Activated CD8-positive, alpha-beta T cell treated with anti-CD3 and anti-CD28 coated beads for 36 hours (primary cell): ENCODE results near the gene SHLD1. TPM values are rescaled to one million over a fixed set of nuclear protein-coding genes. Genes with fewer than 3 reads are reported as not detected.
A peak's percentile ranks its signal among the peaks of the same experiment; 100 is the strongest.

Experiments
- ATAC-seq: fragments of 200-7000 bp; cut with Tn5 transposase; one replicate; pipeline ENCODE4 v1.10.0; 2021; ENCODE audit warnings: mild to moderate bottlenecking, moderate library complexity
- CTCF ChIA-PET: fragments of 350-600 bp; sonication (Branson Sonifier 250); formaldehyde crosslinking; loops from one replicate; lab custom pipeline; 2021; ENCODE audit warnings: antibody characterized with exemption; lab: Charles Lee
- POLR2A ChIA-PET: fragments of 350-600 bp; sonication (Branson Sonifier 250); formaldehyde crosslinking; loops from one replicate; lab custom pipeline; 2021; ENCODE audit warnings: antibody characterized with exemption; lab: Charles Lee
- DNase-seq: peaks from one replicate; pipeline ENCODE4 v3.0.0-alpha.2; 2020
- H3K27ac Mint-ChIP-seq: one replicate; pipeline ENCODE4 v1.8.0; 2021; ENCODE audit warnings: mild to moderate bottlenecking, mixed read lengths
- H3K27me3 Mint-ChIP-seq: one replicate; pipeline ENCODE4 v1.8.0; 2021; ENCODE audit warnings: mixed read lengths
- H3K36me3 Mint-ChIP-seq: one replicate; pipeline ENCODE4 v1.8.0; 2021; ENCODE audit warnings: low read depth, mixed read lengths
- H3K4me1 Mint-ChIP-seq: one replicate; pipeline ENCODE4 v1.8.0; 2021; ENCODE audit warnings: low read depth, mixed read lengths
- H3K4me3 Mint-ChIP-seq: one replicate; pipeline ENCODE4 v1.8.0; 2021; ENCODE audit warnings: mild to moderate bottlenecking, moderate library complexity, mixed read lengths
- H3K9me3 Mint-ChIP-seq: one replicate; pipeline ENCODE4 v1.8.0; 2021; ENCODE audit warnings: mixed read lengths
- intact Hi-C: fragments of 100-400 bp; cut with micrococcal nuclease; formaldehyde crosslinking; loops from one replicate; pipeline ENCODE4 v1.10.0; 2022
- total RNA-seq, 2 experiments: library from RNA; stranded (reverse); gene quantifications; one replicate each; pipeline ENCODE4 v1.2.3, GENCODE V29; 2021
- TF ChIP-seq, protein P1 (sequence below): fragments of 200-600 bp; IDR thresholded peaks from one replicate; pipeline ENCODE4 v1.8.0; 2022; ENCODE audit warnings: antibody characterized with exemption, mild to moderate bottlenecking

SHLD1 gene
- total RNA-seq, 2 experiments from 2014 or later = 6.5 to 6.9 TPM

DNA sequence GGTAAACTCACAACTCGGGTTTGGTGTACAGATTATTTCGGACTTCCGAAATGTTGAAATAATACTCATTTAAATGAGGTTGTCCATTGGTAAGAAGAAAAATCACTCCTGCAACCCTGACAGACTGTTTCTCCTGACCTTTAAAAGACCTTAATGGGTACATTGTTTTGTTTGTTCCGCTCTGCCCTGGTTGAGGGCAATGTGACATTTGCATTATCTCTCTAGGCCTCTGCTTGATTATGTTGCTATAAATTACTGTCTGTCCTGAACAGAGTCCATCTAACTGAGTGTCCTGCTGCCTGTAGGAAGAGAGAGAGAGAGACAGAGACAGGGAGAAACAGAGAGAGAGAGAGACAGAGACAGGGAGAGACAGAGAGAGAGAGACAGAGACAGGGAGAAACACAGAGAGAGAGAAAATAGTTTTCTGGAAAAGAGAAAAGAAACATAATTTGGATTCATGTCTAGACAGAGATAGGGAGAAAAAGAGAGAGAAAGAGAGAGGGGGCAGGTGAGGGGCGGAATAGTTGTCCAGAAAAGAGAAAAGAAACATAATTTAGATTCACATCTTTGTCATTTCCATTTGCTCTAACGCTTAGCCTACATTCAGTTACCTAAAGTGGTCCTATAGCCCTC is 83.2 kb downstream of the SHLD1 start:
- H3K27me3 Mint-ChIP-seq = no peaks in the 10 kb centered on the region
- no peak for DNase-seq
- H3K36me3 Mint-ChIP-seq = peaks cover 6% of the 10 kb centered on the region
- no peak overlapping the region for H3K4me3 Mint-ChIP-seq
- TF ChIP-seq, protein P1, sequence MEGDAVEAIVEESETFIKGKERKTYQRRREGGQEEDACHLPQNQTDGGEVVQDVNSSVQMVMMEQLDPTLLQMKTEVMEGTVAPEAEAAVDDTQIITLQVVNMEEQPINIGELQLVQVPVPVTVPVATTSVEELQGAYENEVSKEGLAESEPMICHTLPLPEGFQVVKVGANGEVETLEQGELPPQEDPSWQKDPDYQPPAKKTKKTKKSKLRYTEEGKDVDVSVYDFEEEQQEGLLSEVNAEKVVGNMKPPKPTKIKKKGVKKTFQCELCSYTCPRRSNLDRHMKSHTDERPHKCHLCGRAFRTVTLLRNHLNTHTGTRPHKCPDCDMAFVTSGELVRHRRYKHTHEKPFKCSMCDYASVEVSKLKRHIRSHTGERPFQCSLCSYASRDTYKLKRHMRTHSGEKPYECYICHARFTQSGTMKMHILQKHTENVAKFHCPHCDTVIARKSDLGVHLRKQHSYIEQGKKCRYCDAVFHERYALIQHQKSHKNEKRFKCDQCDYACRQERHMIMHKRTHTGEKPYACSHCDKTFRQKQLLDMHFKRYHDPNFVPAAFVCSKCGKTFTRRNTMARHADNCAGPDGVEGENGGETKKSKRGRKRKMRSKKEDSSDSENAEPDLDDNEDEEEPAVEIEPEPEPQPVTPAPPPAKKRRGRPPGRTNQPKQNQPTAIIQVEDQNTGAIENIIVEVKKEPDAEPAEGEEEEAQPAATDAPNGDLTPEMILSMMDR = no peak
- ATAC-seq = no peak
- CTCF ChIA-PET = interaction anchor here (0.7 kb wide), 1 partner anchor 609 kb away, joined by 3 read pairs; no protein-coding TSS in a partner anchor
- POLR2A ChIA-PET = no interaction called here
- intact Hi-C loops = no loop called here
- peaks cover 26% of the 10 kb centered on the region for H3K4me1 Mint-ChIP-seq
- no peak overlapping the region for H3K27ac Mint-ChIP-seq
- H3K9me3 Mint-ChIP-seq = peaks cover 8% of the 10 kb centered on the region

DNA sequence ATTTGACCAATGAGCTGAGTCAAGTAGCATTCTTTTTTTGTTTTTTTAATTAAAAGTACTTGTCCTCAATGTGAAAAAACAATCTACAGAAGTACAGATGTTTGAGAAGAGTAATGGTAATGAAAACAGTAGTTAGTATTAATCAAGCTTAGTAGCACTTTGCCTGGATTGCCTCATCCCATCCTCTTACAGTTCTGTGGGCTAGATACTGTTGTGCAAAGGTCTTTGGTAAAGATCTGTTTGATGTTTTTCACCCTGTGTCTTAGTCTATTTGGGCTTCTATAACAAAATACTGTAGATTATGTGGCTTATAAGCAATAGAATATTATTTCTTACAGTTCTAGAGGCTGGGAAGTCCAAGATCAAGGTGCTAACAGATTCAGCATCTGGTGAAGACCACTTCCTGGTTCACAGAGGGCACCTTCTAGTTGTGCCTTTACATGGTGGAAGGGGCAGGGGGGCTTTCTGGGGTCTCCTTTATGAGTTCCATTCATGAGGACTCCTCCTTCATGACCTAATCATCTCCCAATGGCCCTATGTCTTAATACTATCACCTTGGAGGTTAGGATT is 84.3 kb downstream of the SHLD1 start:
- POLR2A ChIA-PET = interaction anchor here (1.0 kb wide), 1 partner anchor 10 kb away, joined by 3 read pairs; no protein-coding TSS in a partner anchor
- DNase-seq = no peak

DNA sequence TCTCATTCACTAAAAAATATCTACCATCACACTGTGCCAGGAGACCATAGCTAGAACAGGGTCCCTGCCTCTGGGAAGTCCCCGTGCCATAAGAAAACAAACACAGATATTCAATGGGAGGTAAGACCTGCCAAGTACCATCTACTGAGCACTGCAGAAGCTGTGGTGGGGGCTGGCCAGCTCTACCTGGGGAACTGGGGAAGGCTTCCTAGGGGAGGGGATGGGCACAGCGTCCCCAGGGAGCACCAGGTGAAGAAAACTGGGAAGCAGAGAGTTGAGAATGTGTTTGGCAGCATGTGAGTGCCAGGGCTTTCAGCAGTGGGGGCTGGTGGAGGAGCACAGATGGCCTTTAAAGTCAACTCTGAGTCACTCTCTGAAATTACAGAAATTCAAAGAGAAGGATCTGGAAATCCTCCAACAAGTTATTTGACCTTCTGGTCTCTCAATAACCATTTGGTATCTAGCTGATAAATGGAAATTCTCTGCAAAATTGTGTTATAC is 85.2 kb downstream of the SHLD1 start:
- intact Hi-C loops = no loop called here
- TF ChIP-seq, protein P1 = no peak
- Mint-ChIP-seq H3K9me3 (peaks cover 8% of the 10 kb centered on the region), H3K4me1 (peaks cover 26% of the 10 kb centered on the region), H3K27me3 (no peaks in the 10 kb centered on the region), H3K36me3 (peaks cover 6% of the 10 kb centered on the region), H3K27ac (peak overlapping the region; percentile 56), H3K4me3 (no peak overlapping the region)
- ChIA-PET POLR2A (interaction anchor here (1.0 to 1.3 kb wide), 2 partner anchors 8 to 9 kb away, joined by 3 read pairs; no protein-coding TSS in a partner anchor), CTCF (interaction anchor here (1.0 to 2.2 kb wide), 3 partner anchors 47 to 114 kb away, joined by 3 to 8 read pairs (median 4); no protein-coding TSS in a partner anchor)
- ATAC-seq (peak; percentile 81), DNase-seq (peak; percentile 45)

More for the DNA sequence above, 84.3 kb downstream of the SHLD1 start:
- Mint-ChIP-seq H3K9me3 (peaks cover 8% of the 10 kb centered on the region), H3K27me3 (no peaks in the 10 kb centered on the region), H3K4me3 (no peak overlapping the region), H3K36me3 (peaks cover 6% of the 10 kb centered on the region), H3K4me1 (peaks cover 26% of the 10 kb centered on the region), H3K27ac (no peak overlapping the region)
- intact Hi-C loops = no loop called here
- CTCF ChIA-PET = interaction anchor here (2.2 kb wide), 1 partner anchor 46 kb away, joined by 8 read pairs; no protein-coding TSS in a partner anchor
- TF ChIP-seq, protein P1 = no peak
- no peak for ATAC-seq

DNA sequence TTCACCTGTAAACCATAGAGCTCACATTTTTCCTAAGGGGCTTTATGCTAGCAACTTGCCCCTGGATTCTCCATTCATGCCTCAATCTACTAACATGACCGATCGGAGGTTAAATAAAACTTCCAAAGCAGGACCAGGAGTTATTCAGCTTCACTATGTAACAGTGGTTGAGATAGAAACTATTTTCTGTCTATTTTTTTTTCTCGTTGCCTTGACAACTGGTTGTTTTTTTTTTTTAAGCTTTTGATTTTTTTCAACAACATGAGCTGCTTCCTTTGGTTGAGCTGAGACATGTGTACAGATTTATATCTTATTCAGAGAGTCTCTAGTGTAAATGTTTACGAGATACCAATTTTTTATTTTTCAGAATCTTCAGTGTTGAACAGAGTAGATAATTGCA is 85.7 kb downstream of the SHLD1 start:
- peaks cover 8% of the 10 kb centered on the region for H3K9me3 Mint-ChIP-seq
- ATAC-seq = peak; percentile 66
- ChIA-PET CTCF (interaction anchor here (0.6 to 2.2 kb wide), 4 partner anchors 48 to 307 kb away, joined by 3 to 8 read pairs (median 4); no protein-coding TSS in a partner anchor), POLR2A (interaction anchor here (1.3 kb wide), 1 partner anchor 9 kb away, joined by 3 read pairs; no protein-coding TSS in a partner anchor)
- peaks cover 6% of the 10 kb centered on the region for H3K36me3 Mint-ChIP-seq
- no peak overlapping the region for H3K4me3 Mint-ChIP-seq
- peak overlapping the region; percentile 56 for H3K27ac Mint-ChIP-seq
- H3K4me1 Mint-ChIP-seq = peaks cover 26% of the 10 kb centered on the region
- DNase-seq = no peak
- H3K27me3 Mint-ChIP-seq = no peaks in the 10 kb centered on the region
- intact Hi-C loops = no loop called here
- TF ChIP-seq, protein P1 = no peak
